Spleen (tissue), 7 donors: ENCODE results near the gene HOXC6.

Experiments used
- POLR2A ChIP-seq, 3 donors: fragments of 450-650 bp; IDR thresholded peaks; one replicate each; pipeline ENCODE4 v1.5.1; 2017; ENCODE audit warnings: antibody characterized with exemption in 3 of 3, mild to moderate bottlenecking in 1 of 3
- POLR2AphosphoS5 ChIP-seq, 3 donors: sonication (generic); formaldehyde crosslinking; IDR thresholded peaks; one replicate each; pipeline ENCODE4 v1.5.1; 2017; ENCODE audit warnings: antibody characterized with exemption in 3 of 3
- TF ChIP-seq, protein P1 (sequence below), 11 experiments: fragments of 200-600 bp in 7 of 11; fragments of 450-650 bp in 4 of 11; sonication (generic) in 4 of 11; IDR thresholded peaks in 8 of 11; conservative IDR thresholded peaks in 3 of 11; 1 replicate in 7 of 11; 2 replicates in 4 of 11; pipeline versions ENCODE4 v1.4.0 to v1.8.0; 2016 to 2021; ENCODE audit warnings: antibody characterized with exemption in 11 of 11, inconsistent platforms in 4 of 11, mild to moderate bottlenecking in 1 of 11
- donor health status: DM: no; HTN: no; CAD: no; lungs with moderate emphysema.
- donor health status: DM: no; HTN: no; CAD: no.
- donor health status: DM: no; HTN: no; CAD: no.

GRCh38 chr12:54012631-54013409, 15.4 kb upstream of the HOXC6 start:
- TF ChIP-seq, protein P1, sequence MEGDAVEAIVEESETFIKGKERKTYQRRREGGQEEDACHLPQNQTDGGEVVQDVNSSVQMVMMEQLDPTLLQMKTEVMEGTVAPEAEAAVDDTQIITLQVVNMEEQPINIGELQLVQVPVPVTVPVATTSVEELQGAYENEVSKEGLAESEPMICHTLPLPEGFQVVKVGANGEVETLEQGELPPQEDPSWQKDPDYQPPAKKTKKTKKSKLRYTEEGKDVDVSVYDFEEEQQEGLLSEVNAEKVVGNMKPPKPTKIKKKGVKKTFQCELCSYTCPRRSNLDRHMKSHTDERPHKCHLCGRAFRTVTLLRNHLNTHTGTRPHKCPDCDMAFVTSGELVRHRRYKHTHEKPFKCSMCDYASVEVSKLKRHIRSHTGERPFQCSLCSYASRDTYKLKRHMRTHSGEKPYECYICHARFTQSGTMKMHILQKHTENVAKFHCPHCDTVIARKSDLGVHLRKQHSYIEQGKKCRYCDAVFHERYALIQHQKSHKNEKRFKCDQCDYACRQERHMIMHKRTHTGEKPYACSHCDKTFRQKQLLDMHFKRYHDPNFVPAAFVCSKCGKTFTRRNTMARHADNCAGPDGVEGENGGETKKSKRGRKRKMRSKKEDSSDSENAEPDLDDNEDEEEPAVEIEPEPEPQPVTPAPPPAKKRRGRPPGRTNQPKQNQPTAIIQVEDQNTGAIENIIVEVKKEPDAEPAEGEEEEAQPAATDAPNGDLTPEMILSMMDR (IDR thresholded peaks at IDR 0.05 in 8 of 11, conservative IDR thresholded peaks at IDR 0.05 in 3 of 11): no peak
- TF ChIP-seq POLR2A (IDR thresholded peaks at IDR 0.05) (no peak), POLR2AphosphoS5 (IDR thresholded peaks at IDR 0.05) (no peak)
